Stimulated activated CD8-positive, alpha-beta memory T cell treated with anti-CD3 and anti-CD28 coated beads, Interleukin-12 subunit alpha, Interleukin-12 subunit beta, amount 100 ng/mL, for 24 hours (primary cell): Measurements from ENCODE around the gene VDR.

Experiments
- DNase-seq: peaks from one replicate; pipeline ENCODE4 v3.0.0-alpha.2; 2020; ENCODE audit errors: extremely low read depth

Gene VDR

GRCh38 chr12:47894068-47894467, 10.7 kb downstream of the VDR start:
- DNase-seq: no peak

- no peak for DNase-seq
These were observed 12.0 kb downstream of the VDR start for GRCh38 chr12:47892819-47893218.

- no peak for DNase-seq
These were observed 13.4 kb downstream of the VDR start for GRCh38 chr12:47891356-47891755.

DNA sequence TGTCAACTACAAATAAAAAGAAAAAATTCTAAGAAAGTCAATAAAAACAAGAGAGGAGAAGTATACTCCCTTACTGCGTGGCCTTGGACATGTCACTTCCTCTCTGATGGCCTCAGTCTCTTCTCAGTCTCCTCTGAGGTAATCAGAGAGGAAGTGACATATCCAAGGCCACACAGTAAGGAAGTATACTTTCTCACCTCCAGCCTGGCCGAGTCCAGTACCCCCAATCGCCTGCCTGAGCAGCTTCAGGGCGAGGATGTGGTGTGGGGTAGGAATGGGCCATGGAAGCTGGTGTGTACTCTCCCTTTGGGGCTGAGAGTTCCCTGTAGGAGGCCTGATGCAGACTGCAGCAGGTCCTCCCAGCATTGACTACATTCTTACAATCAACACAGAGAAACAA, 15.8 kb downstream of the VDR start:
- DNase-seq: no peak

- DNase-seq: no peak
These were observed 16.5 kb downstream of the VDR start for GRCh38 chr12:47888153-47888819.

GRCh38 chr12:47887529-47887928, 17.3 kb downstream of the VDR start:
- DNase-seq: no peak

GRCh38 chr12:47886510-47887240, 18.1 kb downstream of the VDR start:
- no peak for DNase-seq

DNA sequence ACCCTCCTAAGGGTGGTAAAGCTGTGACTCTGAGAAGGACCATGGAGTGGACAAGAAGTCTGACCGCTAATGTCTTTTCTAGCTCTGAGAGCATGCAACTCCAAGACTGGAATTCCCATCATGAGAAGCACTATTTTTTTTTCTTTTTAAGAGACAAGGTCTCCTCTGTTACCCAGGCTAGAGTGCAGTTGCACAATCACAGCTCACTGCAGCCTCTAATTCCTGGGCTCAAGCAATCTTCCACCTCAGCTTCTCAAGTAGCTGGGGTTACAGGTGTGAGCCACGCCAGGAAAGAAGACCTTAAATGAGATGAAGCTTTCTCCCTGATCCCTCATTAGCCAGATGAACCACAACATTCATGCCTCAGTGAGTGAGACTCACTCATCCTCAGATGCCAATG, 19.2 kb downstream of the VDR start:
- DNase-seq: no peak

DNA sequence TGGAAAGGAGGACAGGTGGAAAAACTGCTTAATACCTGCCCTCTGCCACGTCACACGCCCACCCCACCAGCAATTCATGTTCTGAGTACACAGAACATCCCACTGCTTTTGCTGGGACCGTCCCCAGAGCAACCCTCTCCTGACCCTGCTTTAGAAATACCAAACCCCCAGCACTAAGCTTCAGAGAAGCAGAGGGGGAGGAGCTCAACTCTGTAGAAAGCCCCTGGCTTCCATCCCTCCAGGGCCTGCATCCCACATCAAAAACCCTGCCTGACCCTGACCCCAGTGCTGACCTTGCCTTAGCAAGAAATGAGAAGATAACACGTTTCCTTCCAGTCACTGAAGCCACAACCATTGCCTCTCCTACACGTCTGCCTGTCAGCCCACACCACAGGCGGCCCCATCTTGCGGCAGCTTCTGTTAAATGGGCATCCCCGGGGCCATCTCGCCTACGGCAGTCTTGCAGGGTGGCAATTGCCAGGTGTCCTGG, 19.7 kb downstream of the VDR start:
- DNase-seq: peak; percentile 57

DNA sequence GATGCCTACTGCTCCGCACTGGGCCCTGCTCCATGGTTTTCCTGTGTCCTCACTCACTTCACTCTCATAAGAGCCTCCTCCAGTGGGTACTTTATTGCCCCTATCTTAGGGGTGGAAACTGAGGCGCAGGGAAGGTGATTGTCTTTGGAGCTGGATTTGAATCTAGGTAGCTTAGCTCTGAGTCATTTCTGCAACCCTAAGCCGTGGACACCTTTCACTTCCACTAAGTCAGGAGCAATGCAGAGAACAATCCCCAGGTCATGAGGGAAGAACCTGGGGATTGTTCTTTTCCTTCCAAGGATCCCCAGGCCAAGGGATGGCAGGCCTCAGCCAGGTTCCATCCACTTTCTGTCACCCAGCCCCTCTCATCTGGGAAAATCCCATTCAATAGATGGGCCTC, 20.3 kb downstream of the VDR start:
- no peak for DNase-seq

- DNase-seq: no peak
These were observed 21.1 kb downstream of the VDR start for GRCh38 chr12:47883663-47884195.

- no peak for DNase-seq
These were observed 21.8 kb downstream of the VDR start for GRCh38 chr12:47882781-47883546.

GRCh38 chr12:47881826-47882427, 22.9 kb downstream of the VDR start:
- no peak for DNase-seq

- DNase-seq: no peak
These were observed 23.7 kb downstream of the VDR start for GRCh38 chr12:47881051-47881450.

DNA sequence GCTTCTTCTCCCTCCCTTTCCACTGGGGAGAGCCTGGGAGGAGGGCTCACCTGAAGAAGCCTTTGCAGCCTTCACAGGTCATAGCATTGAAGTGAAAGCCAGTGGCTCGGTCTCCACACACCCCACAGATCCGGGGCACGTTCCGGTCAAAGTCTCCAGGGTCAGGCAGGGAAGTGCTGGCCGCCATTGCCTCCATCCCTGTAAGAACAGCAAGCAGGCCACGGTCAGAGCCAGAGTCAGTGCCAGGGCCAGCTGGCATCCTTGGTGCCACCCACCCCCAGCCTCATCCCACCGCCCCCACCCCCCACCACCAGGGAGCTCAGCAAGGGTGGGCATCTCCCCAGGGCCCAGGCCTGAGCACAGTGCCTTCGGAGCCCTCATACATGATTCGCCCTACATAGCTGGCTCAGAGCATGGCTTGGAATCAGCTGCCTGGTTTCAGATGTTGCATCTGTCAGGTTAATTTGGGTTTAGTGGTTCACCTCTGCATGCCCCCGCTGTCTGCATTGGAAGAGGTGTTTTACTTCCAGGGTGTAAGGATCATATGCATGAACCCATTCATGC, 25.8 kb downstream of the VDR start:
- no peak for DNase-seq

- DNase-seq: no peak
These were observed 26.4 kb downstream of the VDR start for GRCh38 chr12:47878293-47878917.

DNA sequence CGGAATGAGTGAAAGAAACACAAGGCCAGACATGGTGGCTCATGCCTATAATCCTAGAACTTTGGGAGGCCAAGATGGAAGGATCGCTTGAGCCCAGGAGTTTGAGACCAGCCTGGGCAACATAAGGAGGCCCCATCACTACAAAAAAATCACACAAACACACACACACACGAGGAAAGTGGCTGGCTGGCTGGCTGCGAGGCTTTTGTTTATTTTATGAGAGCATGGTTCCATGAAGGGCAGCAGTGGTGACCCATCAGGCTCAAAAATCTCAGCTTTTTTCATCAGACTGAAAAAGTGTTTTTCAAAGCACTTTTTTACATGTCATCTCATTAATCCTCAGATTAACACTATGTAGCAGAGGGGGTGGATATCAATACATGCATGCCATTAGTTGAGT, 27.7 kb downstream of the VDR start:
- DNase-seq: no peak

DNA sequence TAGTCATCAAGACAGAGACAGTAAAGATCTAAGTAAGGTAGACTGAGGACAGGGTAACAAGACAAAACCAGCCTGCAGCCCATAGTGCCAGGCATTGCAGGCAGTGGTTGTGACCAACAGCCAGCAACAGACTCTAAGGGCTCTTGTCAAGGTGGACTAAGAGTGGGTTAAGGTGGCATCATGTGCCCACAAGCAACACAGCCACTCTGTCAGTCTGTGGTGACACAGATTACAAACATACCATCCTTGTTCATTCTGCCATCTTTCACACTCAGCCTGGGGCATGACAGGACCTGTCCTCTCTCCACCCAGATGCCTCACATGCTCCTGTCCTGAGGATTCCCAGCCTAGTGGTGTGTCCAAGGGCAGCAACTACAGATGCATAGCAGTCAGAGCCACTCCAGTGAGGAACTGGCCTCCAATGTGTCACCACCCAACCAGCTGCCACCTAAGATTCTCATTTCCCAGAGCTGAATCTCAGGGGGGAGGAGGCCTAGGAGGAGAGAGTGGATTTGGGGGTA, 28.3 kb downstream of the VDR start:
- no peak for DNase-seq

DNA sequence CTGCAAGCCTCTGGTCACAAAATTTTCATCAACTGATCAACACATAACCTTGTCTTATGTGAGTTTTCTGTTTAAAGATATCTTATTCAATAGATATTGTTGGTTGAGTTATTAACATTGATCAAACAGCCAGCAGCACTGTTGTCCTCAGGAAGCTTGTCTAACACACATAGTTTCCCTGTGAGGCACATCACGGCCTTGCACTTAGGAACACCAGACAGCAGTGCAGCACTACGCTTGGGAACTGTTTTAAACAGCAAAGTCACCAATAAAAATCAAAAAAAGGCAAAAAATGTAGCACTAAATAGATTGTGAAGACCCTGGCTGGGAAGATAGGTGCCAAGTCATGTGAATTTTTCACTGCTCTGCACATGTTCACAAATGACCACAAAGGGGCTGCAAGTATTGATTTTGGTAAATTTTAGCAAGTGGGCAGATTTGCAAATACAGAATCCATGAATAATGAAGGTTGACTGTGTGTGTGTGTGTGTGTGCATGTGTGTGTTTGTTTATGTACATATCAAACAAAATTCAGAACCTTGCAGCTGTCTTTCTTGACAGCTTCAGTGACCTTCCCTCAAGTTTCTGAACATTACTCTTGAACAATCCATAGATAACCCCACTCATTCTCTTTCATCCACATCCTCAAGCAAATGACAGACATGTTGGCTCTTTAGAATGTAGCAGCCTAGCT, 28.9 kb downstream of the VDR start:
- DNase-seq: no peak

DNA sequence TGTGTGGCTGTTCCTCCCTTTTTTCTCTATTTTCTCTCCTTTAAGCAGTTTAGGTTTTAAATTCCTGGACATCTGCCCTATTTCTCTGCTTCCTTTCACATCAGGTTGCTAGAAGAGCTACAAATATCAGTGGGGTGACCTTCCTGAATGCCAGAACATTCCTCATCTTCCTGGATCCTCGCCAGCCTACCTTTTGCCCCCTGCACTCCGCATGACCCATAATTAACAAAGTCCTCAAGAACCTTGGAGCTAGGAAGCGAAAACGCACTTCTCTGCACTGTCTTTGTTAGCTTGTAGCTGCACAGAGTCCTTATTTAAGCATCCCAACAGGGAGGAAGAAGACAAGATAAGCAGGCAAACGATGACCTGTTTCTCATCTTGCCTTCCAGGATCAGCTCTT, 30.5 kb downstream of the VDR start:
- DNase-seq: no peak
